GM21737 (cell line): ENCODE measurements around the gene OGFR.

Experiments
- ATAC-seq: cut with Tn5 transposase; IDR thresholded peaks from one replicate; pipeline ENCODE4 v1.9.1; 2021; ENCODE audit warnings: mild to moderate bottlenecking, moderate library complexity; ENCODE audit not compliant: unreplicated experiment

Gene OGFR

GRCh38 chr20:62769346-62770071, 35.1 kb upstream of the OGFR start:
- no peak for ATAC-seq

- ATAC-seq: no peak
Measured at GRCh38 chr20:62770111-62770910, 34.3 kb upstream of the OGFR start.

- no peak for ATAC-seq
Measured at GRCh38 chr20:62770916-62771315, 33.7 kb upstream of the OGFR start.

- no peak for ATAC-seq
Measured at GRCh38 chr20:62771396-62772102, 33.1 kb upstream of the OGFR start.

GRCh38 chr20:62772103-62772611, 32.5 kb upstream of the OGFR start:
- no peak for ATAC-seq

GRCh38 chr20:62772619-62772989, 32.0 kb upstream of the OGFR start:
- no peak for ATAC-seq

- ATAC-seq: no peak
Measured at GRCh38 chr20:62772990-62773844, 31.4 kb upstream of the OGFR start.

- no peak for ATAC-seq
Measured at GRCh38 chr20:62773845-62774714, 30.6 kb upstream of the OGFR start.

GRCh38 chr20:62774762-62775161, 29.9 kb upstream of the OGFR start:
- ATAC-seq: no peak

GRCh38 chr20:62775206-62775605, 29.4 kb upstream of the OGFR start:
- ATAC-seq: no peak

GRCh38 chr20:62776035-62776691, 28.5 kb upstream of the OGFR start:
- ATAC-seq: no peak

GRCh38 chr20:62776692-62777527, 27.7 kb upstream of the OGFR start:
- no peak for ATAC-seq

GRCh38 chr20:62777528-62777830, 27.2 kb upstream of the OGFR start:
- ATAC-seq: no peak

- no peak for ATAC-seq
Measured at GRCh38 chr20:62778058-62778457, 26.6 kb upstream of the OGFR start.

GRCh38 chr20:62778601-62779416, 25.8 kb upstream of the OGFR start:
- ATAC-seq: no peak

GRCh38 chr20:62779417-62779685, 25.3 kb upstream of the OGFR start:
- ATAC-seq: no peak

GRCh38 chr20:62780204-62780603, 24.4 kb upstream of the OGFR start:
- ATAC-seq: no peak

GRCh38 chr20:62780696-62781095, 23.9 kb upstream of the OGFR start:
- ATAC-seq: no peak
